ENCODE measurements around the gene STRN3. TPM values are rescaled to one million over a fixed set of nuclear protein-coding genes. Genes with fewer than 3 reads are reported as not detected.

The STRN3 gene
- total RNA-seq, 1 experiment from 2014 or later = 52.1 TPM

- H4K20me1 ChIP-seq (ENCODE audit: control insufficient read depth, insufficient read depth, insufficient read length) = no peaks in the 10 kb centered on the region
- WGBS (ENCODE audit: extremely low coverage, insufficient read length, low lambda C conversion rate) = no CpG with 5 or more reads among the region's 5 CpGs
- H3K27me3 Mint-ChIP-seq (ENCODE audit: low read depth) = no peaks in the 10 kb centered on the region
These were observed 64.8 kb downstream of the STRN3 start for GRCh38 chr14:30961330-30961729.

More at GRCh38 chr14:30961330-30961729, 64.8 kb downstream of the STRN3 start:
- no peak overlapping the region for H3K27ac ChIP-seq (ENCODE audit: insufficient read length, low read depth, low read length)
- no peak overlapping the region for H3K23ac ChIP-seq (ENCODE audit: insufficient read length, low read depth, low read length)
- no peak overlapping the region for H3K9ac ChIP-seq (ENCODE audit: extremely low read depth, insufficient read length, low read length)
- DNase-seq = no peak
- no peak overlapping the region for H2BK15ac ChIP-seq (ENCODE audit: low read depth, low read length)
- H3K79me1 ChIP-seq (ENCODE audit: insufficient read depth, low read depth, low read length, poor library complexity, severe bottlenecking) = peaks cover 13% of the 10 kb centered on the region
- no peak overlapping the region for H2BK120ac ChIP-seq (ENCODE audit: low read depth, low read length, poor library complexity, severe bottlenecking)
- peaks cover 7% of the 10 kb centered on the region for H3K9me3 ChIP-seq (ENCODE audit: control insufficient read depth, low read depth, low read length)
- H3T11ph ChIP-seq (ENCODE audit: low read length) = no peak overlapping the region
- Mint-ChIP-seq H3K4me1 (peaks cover 17 to 24% of the 10 kb centered on the region in 2 experiments), H3K4me3 (no peak overlapping the region), H3K9me3 (peaks cover 6 to 8% of the 10 kb centered on the region in 2 experiments; a peak in 4 of 5 replicates), H3K36me3 (ENCODE audit: insufficient read depth in 1 of 3, low read depth in 3 of 3) (peaks cover 14 to 23% (median 14%) of the 10 kb centered on the region in 3 experiments), H3K27ac (no peak overlapping the region)
- H3K4ac ChIP-seq (ENCODE audit: low read depth, low read length) = no peak overlapping the region
- no peaks in the 10 kb centered on the region for H3K4me1 ChIP-seq (ENCODE audit: insufficient read depth, low read length)
- H3K14ac ChIP-seq (ENCODE audit: insufficient read depth, low read length) = no peak overlapping the region
- H3K23me2 ChIP-seq (ENCODE audit: insufficient read length, low read depth, low read length, poor library complexity, severe bottlenecking) = no peaks in the 10 kb centered on the region
- no peak for TF ChIP-seq CTCF (conservative IDR thresholded peaks at IDR 0.05)
- H3K79me2 ChIP-seq (ENCODE audit: insufficient read depth, low read length) = peaks cover 10% of the 10 kb centered on the region; the same call in 1 of the 2 replicates
- H4K8ac ChIP-seq (replicated peaks; ENCODE audit: insufficient read length, low read depth, low read length) = no peak overlapping the region
- H3K27me3 ChIP-seq (ENCODE audit: insufficient read depth, low read length) = no peaks in the 10 kb centered on the region
- H2AK5ac ChIP-seq (ENCODE audit: insufficient read length, low read length) = no peak overlapping the region
- H3K56ac ChIP-seq (ENCODE audit: insufficient read length, low read depth, low read length) = no peak overlapping the region
- no peak overlapping the region for H3K18ac ChIP-seq (ENCODE audit: insufficient read length, low read depth, low read length)
- no peak overlapping the region for H2BK20ac ChIP-seq (ENCODE audit: low read depth, low read length, poor library complexity, severe bottlenecking)
- no peak overlapping the region for H2BK12ac ChIP-seq (ENCODE audit: insufficient read length, low read depth, low read length)
- no peak overlapping the region for H4K91ac ChIP-seq (ENCODE audit: insufficient read length, low read depth, low read length)
- no peak overlapping the region for H3K4me2 ChIP-seq (ENCODE audit: insufficient read depth, insufficient read length, low read length)
- no peak overlapping the region for H4K5ac ChIP-seq (ENCODE audit: insufficient read length, low read depth, low read length)
- H2BK5ac ChIP-seq (ENCODE audit: insufficient read length, low read length) = no peak overlapping the region
- no peak overlapping the region for H2AFZ ChIP-seq (ENCODE audit: low read length)

Data from H9 (cell line).